ENCODE data around the gene HDGFL3.

HDGFL3 gene

DNA sequence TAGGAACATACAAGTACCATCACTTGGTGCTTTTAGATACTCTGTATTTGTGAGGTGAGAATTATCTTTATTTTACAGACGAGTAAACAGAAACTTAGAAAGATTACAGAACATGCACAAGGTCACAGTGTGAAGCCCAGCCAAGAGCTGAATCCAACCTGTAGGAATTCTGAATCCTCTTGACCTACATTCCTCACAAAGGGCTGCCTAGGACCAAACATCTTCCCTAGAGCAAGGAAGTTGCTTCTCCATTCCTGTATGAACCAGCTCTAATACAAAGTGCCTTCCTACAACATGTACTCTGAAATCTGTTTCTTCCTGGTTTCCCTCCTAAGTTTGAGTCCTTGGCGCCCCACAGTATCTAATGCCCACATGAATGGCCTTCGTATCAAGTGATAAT is 2.9 kb downstream of the HDGFL3 start:
- Histone ChIP-seq H4K8ac (ENCODE audit: low read depth, low read length) (no peak overlapping the region), H3K9ac (ENCODE audit: low read length) (peak overlapping the region; percentile 13), H3K36me3 (ENCODE audit: control insufficient read depth, insufficient read depth, low read length) (no peaks in the 10 kb centered on the region), H3K4me3 (ENCODE audit: low read length) (no peak overlapping the region), H3K56ac (ENCODE audit: low read length) (no peak overlapping the region), H2BK120ac (ENCODE audit: low read depth, low read length) (no peak overlapping the region), H2BK15ac (replicated peaks; ENCODE audit: low read depth) (no peak overlapping the region), H4K5ac (ENCODE audit: low read length) (no peak overlapping the region), H3K23ac (ENCODE audit: low read length) (no peak overlapping the region), H3K4ac (ENCODE audit: low read depth, low read length) (no peak overlapping the region), H3K79me2 (ENCODE audit: control insufficient read depth, insufficient read depth, low read length) (peaks cover 47% of the 10 kb centered on the region), H3K4me1 (ENCODE audit: control insufficient read depth, low read depth, low read length) (peaks cover 2% of the 10 kb centered on the region), H3K27ac (ENCODE audit: low read depth, low read length) (no peak overlapping the region), H2BK5ac (ENCODE audit: low read length) (no peak overlapping the region), H3K79me1 (ENCODE audit: low read length) (peaks cover 2% of the 10 kb centered on the region), H3K27me3 (ENCODE audit: insufficient read depth, low read length, poor library complexity) (no peaks in the 10 kb centered on the region), H3K18ac (ENCODE audit: low read length) (no peak overlapping the region), H2AK5ac (ENCODE audit: low read length) (no peak overlapping the region), H3K4me2 (ENCODE audit: low read length) (peak overlapping the region; percentile 23)
- no CpG with 5 or more reads among the region's 3 CpGs for WGBS (ENCODE audit: extremely low coverage, insufficient coverage, low lambda C conversion rate)
- peak; percentile 68 for DNase-seq

DNA sequence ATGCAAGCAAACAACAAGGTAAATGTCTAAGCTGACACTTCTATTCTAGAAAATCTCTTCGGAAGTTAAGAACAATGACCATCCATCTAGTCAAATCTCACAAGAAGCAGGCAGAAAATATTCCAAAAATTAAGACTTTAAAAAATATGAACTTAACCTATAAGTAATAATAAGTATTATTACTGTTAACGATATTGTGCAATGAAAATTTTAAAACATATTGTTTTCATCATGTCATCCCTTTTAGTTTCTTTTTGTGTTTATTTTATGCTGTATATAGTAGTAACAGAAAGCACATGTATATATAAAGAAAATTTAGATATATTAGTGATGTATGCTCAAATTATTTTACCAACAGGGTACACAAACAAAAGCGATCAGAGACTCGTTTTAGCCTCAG is 4.1 kb downstream of the HDGFL3 start:
- H3K18ac ChIP-seq (ENCODE audit: low read length): no peak overlapping the region
- H3K23ac ChIP-seq (ENCODE audit: low read length): no peak overlapping the region
- WGBS (ENCODE audit: extremely low coverage, insufficient coverage, low lambda C conversion rate): no CpG with 5 or more reads among the region's 4 CpGs
- no peak overlapping the region for H3K4me3 ChIP-seq (ENCODE audit: low read length)
- H2BK120ac ChIP-seq (ENCODE audit: low read depth, low read length): no peak overlapping the region
- peaks cover 2% of the 10 kb centered on the region for H3K4me1 ChIP-seq (ENCODE audit: control insufficient read depth, low read depth, low read length)
- H4K5ac ChIP-seq (ENCODE audit: low read length): no peak overlapping the region
- H2BK15ac ChIP-seq (replicated peaks; ENCODE audit: low read depth): no peak overlapping the region
- no peaks in the 10 kb centered on the region for H3K36me3 ChIP-seq (ENCODE audit: control insufficient read depth, insufficient read depth, low read length)
- H2AK5ac ChIP-seq (ENCODE audit: low read length): no peak overlapping the region
- H3K27me3 ChIP-seq (ENCODE audit: insufficient read depth, low read length, poor library complexity): no peaks in the 10 kb centered on the region
- H3K27ac ChIP-seq (ENCODE audit: low read depth, low read length): no peak overlapping the region
- no peak overlapping the region for H3K9ac ChIP-seq (ENCODE audit: low read length)
- peaks cover 2% of the 10 kb centered on the region for H3K79me1 ChIP-seq (ENCODE audit: low read length)
- no peak overlapping the region for H3K4ac ChIP-seq (ENCODE audit: low read depth, low read length)
- no peak overlapping the region for H4K8ac ChIP-seq (ENCODE audit: low read depth, low read length)
- no peak overlapping the region for H3K56ac ChIP-seq (ENCODE audit: low read length)
- peaks cover 53% of the 10 kb centered on the region for H3K79me2 ChIP-seq (ENCODE audit: control insufficient read depth, insufficient read depth, low read length)
- no peak overlapping the region for H3K4me2 ChIP-seq (ENCODE audit: low read length)
- no peak overlapping the region for H2BK5ac ChIP-seq (ENCODE audit: low read length)
- DNase-seq: no peak

DNA sequence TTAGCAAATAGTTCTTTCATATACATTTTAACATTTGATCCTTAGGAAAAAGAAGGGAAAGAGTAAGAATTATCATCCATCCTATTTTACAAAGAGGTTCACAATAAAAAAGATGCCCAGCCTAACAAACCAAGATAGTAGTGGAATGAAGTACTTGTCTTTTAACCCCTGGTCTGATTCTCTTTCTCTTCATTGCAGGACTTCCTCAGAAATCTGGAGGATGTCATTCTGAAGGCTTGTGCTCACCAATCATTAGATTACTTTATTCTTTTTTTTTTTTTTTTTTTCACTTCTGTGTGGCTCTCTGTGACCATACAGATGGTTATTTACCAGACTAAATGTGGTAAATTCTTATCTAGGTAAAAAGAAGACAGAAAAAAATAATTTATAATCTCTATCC is 7.0 kb downstream of the HDGFL3 start:
- H2BK15ac ChIP-seq (replicated peaks; ENCODE audit: low read depth): no peak overlapping the region
- H3K23ac ChIP-seq (ENCODE audit: low read length): no peak overlapping the region
- H2AK5ac ChIP-seq (ENCODE audit: low read length): no peak overlapping the region
- no peaks in the 10 kb centered on the region for H3K36me3 ChIP-seq (ENCODE audit: control insufficient read depth, insufficient read depth, low read length)
- H4K8ac ChIP-seq (ENCODE audit: low read depth, low read length): no peak overlapping the region
- no peak for DNase-seq
- H4K5ac ChIP-seq (ENCODE audit: low read length): no peak overlapping the region
- H3K4ac ChIP-seq (ENCODE audit: low read depth, low read length): no peak overlapping the region
- no peak overlapping the region for H3K4me3 ChIP-seq (ENCODE audit: low read length)
- H3K4me1 ChIP-seq (ENCODE audit: control insufficient read depth, low read depth, low read length): peaks cover 2% of the 10 kb centered on the region
- H3K27ac ChIP-seq (ENCODE audit: low read depth, low read length): no peak overlapping the region
- no peak overlapping the region for H2BK5ac ChIP-seq (ENCODE audit: low read length)
- H3K9ac ChIP-seq (ENCODE audit: low read length): no peak overlapping the region
- peaks cover 50% of the 10 kb centered on the region for H3K79me2 ChIP-seq (ENCODE audit: control insufficient read depth, insufficient read depth, low read length)
- H2BK120ac ChIP-seq (ENCODE audit: low read depth, low read length): no peak overlapping the region
- H3K56ac ChIP-seq (ENCODE audit: low read length): no peak overlapping the region
- peaks cover 6% of the 10 kb centered on the region for H3K79me1 ChIP-seq (ENCODE audit: low read length)
- H3K18ac ChIP-seq (ENCODE audit: low read length): no peak overlapping the region
- H3K27me3 ChIP-seq (ENCODE audit: insufficient read depth, low read length, poor library complexity): no peaks in the 10 kb centered on the region
- no peak overlapping the region for H3K4me2 ChIP-seq (ENCODE audit: low read length)

DNA sequence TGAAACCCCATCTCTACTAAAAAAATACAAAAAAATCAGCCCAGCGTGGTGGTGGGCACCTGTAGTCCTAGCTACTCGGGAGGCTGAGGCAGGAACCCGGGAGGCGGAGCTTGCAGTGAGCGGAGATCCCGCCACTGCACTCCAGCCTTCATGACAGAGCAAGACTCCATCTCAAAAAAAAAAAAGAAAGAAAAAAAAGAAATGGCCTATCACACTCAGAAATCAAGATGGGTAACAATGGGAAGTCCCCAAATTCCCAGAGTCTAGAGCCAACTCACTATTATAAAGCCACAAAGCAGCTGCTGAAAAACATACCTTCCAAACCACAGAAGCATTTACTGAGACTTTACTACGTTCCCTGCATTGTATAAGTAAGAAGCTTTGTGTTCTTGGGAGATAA is 7.5 kb downstream of the HDGFL3 start:
- H3K9ac ChIP-seq (ENCODE audit: low read length): no peak overlapping the region
- H3K4me2 ChIP-seq (ENCODE audit: low read length): no peak overlapping the region
- peaks cover 48% of the 10 kb centered on the region for H3K79me2 ChIP-seq (ENCODE audit: control insufficient read depth, insufficient read depth, low read length)
- H3K27me3 ChIP-seq (ENCODE audit: insufficient read depth, low read length, poor library complexity): no peaks in the 10 kb centered on the region
- no peak overlapping the region for H3K4me3 ChIP-seq (ENCODE audit: low read length)
- H3K27ac ChIP-seq (ENCODE audit: low read depth, low read length): no peak overlapping the region
- peaks cover 6% of the 10 kb centered on the region for H3K79me1 ChIP-seq (ENCODE audit: low read length)
- H3K18ac ChIP-seq (ENCODE audit: low read length): no peak overlapping the region
- no peak overlapping the region for H4K5ac ChIP-seq (ENCODE audit: low read length)
- no peak overlapping the region for H3K23ac ChIP-seq (ENCODE audit: low read length)
- peaks cover 2% of the 10 kb centered on the region for H3K4me1 ChIP-seq (ENCODE audit: control insufficient read depth, low read depth, low read length)
- DNase-seq: no peak
- no peak overlapping the region for H2AK5ac ChIP-seq (ENCODE audit: low read length)
- H3K36me3 ChIP-seq (ENCODE audit: control insufficient read depth, insufficient read depth, low read length): no peaks in the 10 kb centered on the region
- no peak overlapping the region for H3K56ac ChIP-seq (ENCODE audit: low read length)
- no peak overlapping the region for H3K4ac ChIP-seq (ENCODE audit: low read depth, low read length)
- H2BK15ac ChIP-seq (replicated peaks; ENCODE audit: low read depth): no peak overlapping the region
- H2BK5ac ChIP-seq (ENCODE audit: low read length): no peak overlapping the region
- WGBS (ENCODE audit: extremely low coverage, insufficient coverage, low lambda C conversion rate): no CpG with 5 or more reads among the region's 7 CpGs
- no peak overlapping the region for H4K8ac ChIP-seq (ENCODE audit: low read depth, low read length)
- H2BK120ac ChIP-seq (ENCODE audit: low read depth, low read length): no peak overlapping the region

DNA sequence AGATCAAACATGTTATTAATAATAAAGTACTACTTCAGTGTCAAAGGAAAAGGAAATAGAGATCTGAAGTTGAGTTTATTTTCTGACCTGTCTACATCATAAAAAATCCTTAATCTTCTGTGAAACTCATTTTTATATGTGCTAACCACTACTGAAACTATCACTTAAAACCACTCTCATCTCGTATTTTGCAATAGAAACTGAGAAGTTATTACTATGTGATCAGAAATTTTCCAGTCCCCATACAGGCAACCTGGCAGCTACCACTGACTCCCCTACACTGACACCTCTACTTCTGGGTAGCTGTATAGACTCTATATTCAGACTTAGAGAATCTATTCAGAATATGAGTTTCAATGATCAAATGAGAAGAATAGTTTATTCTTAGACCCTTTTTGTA is 8.3 kb downstream of the HDGFL3 start:
- Histone ChIP-seq H4K5ac (ENCODE audit: low read length) (no peak overlapping the region), H3K56ac (ENCODE audit: low read length) (no peak overlapping the region), H3K79me1 (ENCODE audit: low read length) (peaks cover 3% of the 10 kb centered on the region), H3K27ac (ENCODE audit: low read depth, low read length) (no peak overlapping the region), H2BK120ac (ENCODE audit: low read depth, low read length) (no peak overlapping the region), H3K9ac (ENCODE audit: low read length) (no peak overlapping the region), H3K79me2 (ENCODE audit: control insufficient read depth, insufficient read depth, low read length) (peaks cover 43% of the 10 kb centered on the region), H3K4me1 (ENCODE audit: control insufficient read depth, low read depth, low read length) (no peaks in the 10 kb centered on the region), H3K4me3 (ENCODE audit: low read length) (no peak overlapping the region), H3K36me3 (ENCODE audit: control insufficient read depth, insufficient read depth, low read length) (no peaks in the 10 kb centered on the region), H2BK5ac (ENCODE audit: low read length) (no peak overlapping the region), H3K4me2 (ENCODE audit: low read length) (no peak overlapping the region), H3K4ac (ENCODE audit: low read depth, low read length) (no peak overlapping the region), H3K18ac (ENCODE audit: low read length) (no peak overlapping the region), H2AK5ac (ENCODE audit: low read length) (no peak overlapping the region), H4K8ac (ENCODE audit: low read depth, low read length) (no peak overlapping the region), H3K23ac (ENCODE audit: low read length) (no peak overlapping the region), H2BK15ac (replicated peaks; ENCODE audit: low read depth) (no peak overlapping the region), H3K27me3 (ENCODE audit: insufficient read depth, low read length, poor library complexity) (no peaks in the 10 kb centered on the region)
- no CpG with 5 or more reads among the region's 1 CpG for WGBS (ENCODE audit: extremely low coverage, insufficient coverage, low lambda C conversion rate)
- DNase-seq: no peak

DNA sequence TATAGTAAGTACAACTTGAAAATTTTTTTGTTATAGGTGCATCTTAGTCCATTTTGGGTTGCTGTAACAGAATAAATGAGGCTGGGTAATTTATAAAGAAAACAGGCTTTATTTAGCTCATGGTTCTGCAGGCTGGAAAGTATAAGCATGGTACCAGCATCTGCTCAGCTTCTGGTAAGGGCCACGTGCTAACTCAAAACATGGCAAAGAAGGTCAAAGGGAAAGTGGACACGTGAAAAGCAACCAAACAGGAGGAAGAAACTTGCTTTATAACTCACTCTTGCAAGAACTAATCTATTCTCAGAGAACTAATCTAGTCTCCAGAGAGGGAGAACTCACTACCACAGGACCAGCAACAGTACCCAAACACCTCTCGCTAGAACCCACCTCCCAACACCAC is 9.1 kb downstream of the HDGFL3 start:
- H3K4me1 ChIP-seq (ENCODE audit: control insufficient read depth, low read depth, low read length): peaks cover 2% of the 10 kb centered on the region
- H3K23ac ChIP-seq (ENCODE audit: low read length): no peak overlapping the region
- H3K4ac ChIP-seq (ENCODE audit: low read depth, low read length): no peak overlapping the region
- no peak overlapping the region for H2BK120ac ChIP-seq (ENCODE audit: low read depth, low read length)
- H3K18ac ChIP-seq (ENCODE audit: low read length): no peak overlapping the region
- peaks cover 47% of the 10 kb centered on the region for H3K79me2 ChIP-seq (ENCODE audit: control insufficient read depth, insufficient read depth, low read length)
- no peak overlapping the region for H3K4me2 ChIP-seq (ENCODE audit: low read length)
- WGBS (ENCODE audit: extremely low coverage, insufficient coverage, low lambda C conversion rate): no CpG with 5 or more reads among the region's 3 CpGs
- no peak overlapping the region for H3K9ac ChIP-seq (ENCODE audit: low read length)
- H2BK15ac ChIP-seq (replicated peaks; ENCODE audit: low read depth): no peak overlapping the region
- no peak for DNase-seq
- no peak overlapping the region for H2BK5ac ChIP-seq (ENCODE audit: low read length)
- H3K27me3 ChIP-seq (ENCODE audit: insufficient read depth, low read length, poor library complexity): no peaks in the 10 kb centered on the region
- no peak overlapping the region for H2AK5ac ChIP-seq (ENCODE audit: low read length)
- no peak overlapping the region for H3K4me3 ChIP-seq (ENCODE audit: low read length)
- H3K36me3 ChIP-seq (ENCODE audit: control insufficient read depth, insufficient read depth, low read length): no peaks in the 10 kb centered on the region
- no peak overlapping the region for H3K56ac ChIP-seq (ENCODE audit: low read length)
- no peak overlapping the region for H3K27ac ChIP-seq (ENCODE audit: low read depth, low read length)
- peaks cover 9% of the 10 kb centered on the region for H3K79me1 ChIP-seq (ENCODE audit: low read length)
- H4K8ac ChIP-seq (ENCODE audit: low read depth, low read length): no peak overlapping the region
- H4K5ac ChIP-seq (ENCODE audit: low read length): no peak overlapping the region
